ENCODE results near the gene HOOK2.

Gene HOOK2

DNA sequence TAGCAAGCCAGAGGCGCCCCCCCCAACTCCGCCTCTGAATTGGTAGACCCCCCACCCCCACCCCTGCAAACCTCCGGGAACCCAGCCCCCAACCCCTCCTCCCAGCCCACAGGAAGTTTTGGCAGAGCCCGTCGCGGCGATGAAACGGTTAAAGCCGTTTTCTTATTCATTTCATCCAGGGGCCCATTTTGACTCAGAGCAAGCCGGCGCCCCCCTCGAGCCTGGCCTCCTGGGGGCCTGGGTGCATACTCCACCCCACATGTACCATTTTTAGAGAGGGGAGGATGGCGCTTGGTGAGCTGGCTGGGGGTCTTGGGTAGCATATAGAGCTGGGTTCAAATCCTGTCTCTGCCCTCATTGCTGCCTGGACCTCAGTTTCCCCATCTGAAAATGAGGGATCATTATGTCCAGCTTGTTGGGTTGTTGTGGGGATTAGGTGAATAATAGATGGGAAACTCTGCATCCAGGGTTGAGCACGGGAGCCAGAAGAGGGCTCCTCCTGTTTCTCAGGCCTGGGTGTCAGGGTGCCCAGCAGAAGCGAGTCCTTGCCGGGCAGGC lies 8.0 kb upstream of the HOOK2 start:
- DNase-seq (ENCODE audit: low read depth in 2 of 2), result no peak

- DNase-seq (ENCODE audit: low read depth in 2 of 2), result peak; percentile 77 to 80
Observed at GRCh38 chr19:12782424-12783290, 7.3 kb upstream of the HOOK2 start.

GRCh38 chr19:12782174-12782423 lies 6.7 kb upstream of the HOOK2 start:
- no peak for DNase-seq (ENCODE audit: low read depth in 2 of 2)

GRCh38 chr19:12779162-12779993 lies 4.0 kb upstream of the HOOK2 start:
- DNase-seq (ENCODE audit: low read depth in 2 of 2), result no peak

DNA sequence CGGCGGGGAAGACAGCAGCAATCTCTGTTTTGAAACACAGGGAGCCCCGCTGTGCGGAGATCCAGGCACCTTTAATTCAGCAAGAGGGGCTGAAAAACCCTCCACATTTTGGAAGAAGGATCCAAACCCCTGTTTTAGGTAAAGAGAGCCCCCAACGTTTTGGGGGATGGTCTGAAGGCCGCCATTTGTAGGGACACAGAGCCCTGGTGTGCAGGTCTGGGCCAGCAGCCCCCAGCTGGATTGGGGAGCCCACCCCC lies 3.5 kb upstream of the HOOK2 start:
- DNase-seq (ENCODE audit: low read depth in 2 of 2), result no peak

GRCh38 chr19:12778017-12778904 lies 2.9 kb upstream of the HOOK2 start:
- DNase-seq (ENCODE audit: low read depth in 2 of 2), result peak in 1 of 2 donors; percentile 4

DNA sequence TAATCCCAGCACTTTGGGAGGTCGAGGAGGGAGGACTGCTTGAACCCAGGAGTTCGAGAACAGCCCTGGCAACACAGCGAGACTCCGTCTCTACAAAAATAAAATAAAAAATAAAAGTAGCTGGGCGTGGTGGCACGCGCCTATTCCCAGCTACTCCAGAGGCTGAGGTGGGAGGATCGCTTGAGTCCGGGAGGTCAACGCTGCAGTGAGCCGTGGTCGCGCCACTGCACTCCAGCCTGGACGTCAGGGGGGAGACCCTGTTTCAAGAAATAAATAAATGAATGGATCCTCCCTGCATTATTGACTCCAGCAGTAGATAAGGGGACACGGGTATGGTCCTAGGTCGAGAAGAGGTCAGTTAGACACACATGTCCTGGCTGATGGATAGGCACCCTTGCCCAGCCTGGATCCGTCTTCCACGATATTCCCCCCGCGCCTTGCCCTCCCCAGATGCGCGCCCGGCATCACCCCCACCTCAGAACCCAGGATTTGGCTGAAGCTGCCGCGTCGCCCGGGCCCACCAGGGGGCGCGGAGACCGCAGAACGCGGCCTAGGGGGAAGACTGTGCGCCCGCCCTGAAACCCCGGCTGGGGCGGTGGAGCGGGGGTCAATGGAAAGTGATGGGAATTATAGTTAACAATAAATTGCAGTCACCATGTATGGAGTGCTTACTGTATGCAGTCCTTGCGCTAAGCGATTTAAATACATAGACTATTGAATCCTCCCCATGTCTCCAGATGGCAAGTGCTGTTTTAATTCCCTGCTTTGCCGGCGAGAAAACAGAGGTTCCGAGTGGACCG lies 2.1 kb upstream of the HOOK2 start:
- DNase-seq (ENCODE audit: low read depth in 2 of 2), result peak; percentile 61 to 71

- DNase-seq (ENCODE audit: low read depth in 2 of 2), result no peak
Observed at GRCh38 chr19:12773571-12773970, 1.8 kb downstream of the HOOK2 start.

GRCh38 chr19:12772323-12772722 lies 3.0 kb downstream of the HOOK2 start:
- no peak for DNase-seq (ENCODE audit: low read depth in 2 of 2)

- DNase-seq (ENCODE audit: low read depth in 2 of 2), result no peak
Observed at GRCh38 chr19:12770922-12771321, 4.4 kb downstream of the HOOK2 start.

DNA sequence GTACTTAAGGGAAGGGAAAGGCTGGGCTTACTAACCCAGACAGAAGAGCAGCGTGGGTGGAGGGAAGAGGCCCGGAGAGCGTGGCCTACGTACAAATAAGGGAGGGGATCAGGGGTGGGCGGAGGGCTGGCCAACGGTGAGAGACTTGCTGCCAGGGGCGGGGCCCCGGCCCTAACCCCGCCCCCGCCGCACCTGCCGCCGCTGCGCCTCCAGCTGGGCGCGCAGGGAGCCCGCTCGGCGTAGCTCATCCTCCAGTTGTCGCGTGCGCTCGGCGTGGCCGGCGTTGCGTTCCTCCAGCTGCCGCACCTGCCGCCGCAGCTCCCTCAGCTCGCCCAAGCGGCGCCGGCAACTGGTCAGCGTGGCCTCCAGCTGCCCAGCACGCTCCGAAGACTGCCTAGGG lies 5.7 kb downstream of the HOOK2 start:
- DNase-seq (ENCODE audit: low read depth in 2 of 2), result no peak

GRCh38 chr19:12767666-12768065 lies 7.7 kb downstream of the HOOK2 start:
- DNase-seq (ENCODE audit: low read depth in 2 of 2), result no peak

DNA sequence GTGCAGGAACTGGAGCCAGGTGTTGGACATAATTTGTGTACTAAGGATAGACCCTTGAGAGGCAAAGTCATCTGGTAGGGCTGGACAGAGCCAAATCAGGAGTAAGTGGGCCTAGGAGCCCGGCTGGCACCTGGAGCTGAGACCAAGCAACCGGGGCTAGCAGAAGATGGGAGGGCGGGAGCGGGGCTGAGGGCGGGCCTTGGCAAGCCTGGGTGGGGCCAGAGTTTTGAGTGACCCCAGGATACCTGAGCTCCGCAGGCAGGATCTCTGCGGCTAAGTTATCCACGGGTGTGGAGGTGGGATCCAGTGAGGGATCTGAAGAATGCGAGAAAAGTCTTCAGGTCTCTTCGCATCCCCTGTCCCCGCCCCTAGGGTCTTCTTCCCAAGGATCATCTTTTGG lies 8.2 kb downstream of the HOOK2 start:
- no peak for DNase-seq (ENCODE audit: low read depth in 2 of 2)

- DNase-seq (ENCODE audit: low read depth in 2 of 2), result peak; percentile 60 to 64
Observed at GRCh38 chr19:12766051-12766521, 9.3 kb downstream of the HOOK2 start.

GRCh38 chr19:12764698-12765097 lies 10.7 kb downstream of the HOOK2 start:
- no peak for DNase-seq (ENCODE audit: low read depth in 2 of 2)

GRCh38 chr19:12763100-12763499 lies 12.3 kb downstream of the HOOK2 start:
- no peak for DNase-seq (ENCODE audit: low read depth in 2 of 2)

- DNase-seq (ENCODE audit: low read depth in 2 of 2), result no peak
Observed at GRCh38 chr19:12759686-12760085, 15.7 kb downstream of the HOOK2 start.

DNA sequence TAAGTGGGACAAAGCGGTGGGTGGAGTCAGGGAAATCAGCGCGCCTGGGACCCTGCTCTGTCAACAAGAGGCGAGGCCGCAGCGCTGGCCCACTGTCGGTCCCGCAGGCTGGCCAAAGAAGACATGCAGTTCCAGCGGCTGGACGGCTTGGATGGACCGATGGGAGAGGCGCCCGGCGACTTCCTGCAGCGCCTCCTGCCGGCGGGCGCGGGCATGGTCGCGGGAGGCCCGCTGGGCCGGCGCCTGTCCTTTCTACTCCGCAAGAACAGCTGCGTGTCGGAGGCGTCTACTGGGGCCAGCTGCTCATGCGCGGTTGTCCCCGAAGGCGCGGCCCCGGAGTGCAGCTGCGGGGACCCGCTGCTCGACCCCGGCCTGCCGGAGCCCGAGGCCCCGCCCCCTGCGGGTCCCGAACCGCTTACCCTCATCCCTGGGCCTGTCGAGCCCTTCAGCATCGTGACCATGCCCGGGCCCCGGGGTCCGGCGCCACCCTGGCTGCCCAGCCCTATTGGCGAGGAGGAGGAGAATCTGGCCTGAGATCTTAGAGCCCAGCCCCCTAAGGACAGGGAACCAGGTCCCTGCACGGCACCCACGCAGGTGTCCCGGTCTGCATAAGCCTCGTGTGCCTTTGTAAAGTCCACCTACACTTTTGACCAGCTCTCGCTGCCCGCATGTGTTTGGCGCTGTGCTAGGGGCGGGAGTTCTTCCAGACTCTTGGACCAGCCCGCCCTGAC lies 17.6 kb downstream of the HOOK2 start:
- DNase-seq (ENCODE audit: low read depth in 2 of 2), result peak in 1 of 2 donors; percentile 41

GRCh38 chr19:12756150-12756883 lies 19.0 kb downstream of the HOOK2 start:
- DNase-seq (ENCODE audit: low read depth in 2 of 2), result no peak

All from stimulated activated CD8-positive, alpha-beta memory T cell treated with anti-CD3 and anti-CD28 coated beads, Interleukin-7, amount 100 ng/mL, for 1 hour (primary cell).